ENCODE results near the gene ASPHD2. TPM values are rescaled to one million over a fixed set of nuclear protein-coding genes. Genes with fewer than 3 reads are reported as not detected.

ASPHD2 gene
- total and polyA plus RNA-seq, 10 of the 15 experiments (the other 5 are each of a cell fraction or from before 2014, with no cell fraction given): 1.6 to 10.6 (median 5.2) TPM

DNA sequence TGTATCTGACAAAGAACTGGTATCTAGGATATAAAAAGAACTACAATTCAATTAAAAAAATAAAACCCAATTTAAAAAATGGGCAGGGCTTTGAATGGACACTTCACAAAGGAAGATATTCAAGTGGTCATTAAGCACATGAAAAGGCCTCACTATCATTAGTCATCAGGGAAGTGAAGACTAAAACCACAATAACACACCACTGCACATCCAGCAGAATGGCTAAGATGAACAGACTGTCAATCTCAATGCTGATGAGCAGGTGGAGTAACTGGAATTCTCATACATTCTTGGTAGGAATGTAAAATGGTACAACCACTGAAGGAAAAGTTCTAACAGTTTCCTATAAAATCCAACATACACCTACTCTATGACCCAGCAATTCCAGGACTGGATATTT is 45.6 kb downstream of the ASPHD2 start:
- no peak overlapping the region for H3K4me3 ChIP-seq
- no peak overlapping the region for H2AFZ ChIP-seq (ENCODE audit: control insufficient read depth, low read depth, low read length)
- TF ChIP-seq, protein P1, sequence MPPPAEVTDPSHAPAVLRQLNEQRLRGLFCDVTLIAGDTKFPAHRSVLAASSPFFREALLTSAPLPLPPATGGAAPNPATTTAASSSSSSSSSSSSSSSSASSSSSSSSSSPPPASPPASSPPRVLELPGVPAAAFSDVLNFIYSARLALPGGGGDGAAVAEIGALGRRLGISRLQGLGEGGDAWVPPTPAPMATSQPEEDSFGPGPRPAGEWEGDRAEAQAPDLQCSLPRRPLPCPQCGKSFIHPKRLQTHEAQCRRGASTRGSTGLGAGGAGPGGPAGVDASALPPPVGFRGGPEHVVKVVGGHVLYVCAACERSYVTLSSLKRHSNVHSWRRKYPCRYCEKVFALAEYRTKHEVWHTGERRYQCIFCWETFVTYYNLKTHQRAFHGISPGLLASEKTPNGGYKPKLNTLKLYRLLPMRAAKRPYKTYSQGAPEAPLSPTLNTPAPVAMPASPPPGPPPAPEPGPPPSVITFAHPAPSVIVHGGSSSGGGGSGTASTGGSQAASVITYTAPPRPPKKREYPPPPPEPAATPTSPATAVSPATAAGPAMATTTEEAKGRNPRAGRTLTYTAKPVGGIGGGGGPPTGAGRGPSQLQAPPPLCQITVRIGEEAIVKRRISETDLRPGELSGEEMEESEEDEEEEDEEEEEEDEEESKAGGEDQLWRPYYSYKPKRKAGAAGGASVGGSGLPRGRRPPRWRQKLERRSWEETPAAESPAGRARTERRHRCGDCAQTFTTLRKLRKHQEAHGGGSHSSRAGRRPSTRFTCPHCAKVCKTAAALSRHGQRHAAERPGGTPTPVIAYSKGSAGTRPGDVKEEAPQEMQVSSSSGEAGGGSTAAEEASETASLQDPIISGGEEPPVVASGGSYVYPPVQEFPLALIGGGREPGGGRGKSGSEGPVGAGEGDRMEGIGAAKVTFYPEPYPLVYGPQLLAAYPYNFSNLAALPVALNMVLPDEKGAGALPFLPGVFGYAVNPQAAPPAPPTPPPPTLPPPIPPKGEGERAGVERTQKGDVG (CRISPR knock-in tag; IDR thresholded peaks at IDR 0.05): no peak
- TF ChIP-seq MTA2 (IDR thresholded peaks at IDR 0.05; ENCODE audit: low read depth) (peak; percentile 20; the same call in 1 of the 2 replicates), SPI1 (IDR thresholded peaks at IDR 0.05; ENCODE audit: borderline replicate concordance, insufficient read depth, low read depth, low read length) (peak; percentile 3; the same call in 1 of the 2 replicates), TCF12 (IDR thresholded peaks at IDR 0.05; ENCODE audit: low read depth, low read length) (no peak), PKNOX1 (IDR thresholded peaks at IDR 0.05) (peak; percentile 80), RUNX3 (IDR thresholded peaks at IDR 0.05; ENCODE audit: low read length) (peak; percentile 72)
- TF ChIP-seq, protein P2, sequence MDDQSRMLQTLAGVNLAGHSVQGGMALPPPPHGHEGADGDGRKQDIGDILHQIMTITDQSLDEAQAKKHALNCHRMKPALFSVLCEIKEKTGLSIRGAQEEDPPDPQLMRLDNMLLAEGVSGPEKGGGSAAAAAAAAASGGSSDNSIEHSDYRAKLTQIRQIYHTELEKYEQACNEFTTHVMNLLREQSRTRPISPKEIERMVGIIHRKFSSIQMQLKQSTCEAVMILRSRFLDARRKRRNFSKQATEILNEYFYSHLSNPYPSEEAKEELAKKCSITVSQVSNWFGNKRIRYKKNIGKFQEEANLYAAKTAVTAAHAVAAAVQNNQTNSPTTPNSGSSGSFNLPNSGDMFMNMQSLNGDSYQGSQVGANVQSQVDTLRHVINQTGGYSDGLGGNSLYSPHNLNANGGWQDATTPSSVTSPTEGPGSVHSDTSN (IDR thresholded peaks at IDR 0.05; ENCODE audit: insufficient replicate concordance, low read depth, low read length): peak; percentile 43
- peaks cover 14% of the 10 kb centered on the region for H3K4me1 ChIP-seq (ENCODE audit: control insufficient read depth, insufficient read depth, low read length)
- ChIA-PET RAD21 (ENCODE audit: unreplicated experiment) (no interaction called here), SMC1A (ENCODE audit: uncharacterized antibody, unreplicated experiment) (interaction anchor here (1.0 to 1.3 kb wide), 2 partner anchors 29 to 168 kb away, joined by 3 to 4 read pairs; no protein-coding TSS in a partner anchor), POLR2A (no interaction called here), CTCF (interaction anchor here (4.9 kb wide), 1 partner anchor 14 kb away, joined by 23 read pairs; no protein-coding TSS in a partner anchor)
- BruUV-seq (replicated peaks): no TSS peak
- H3K4me2 ChIP-seq (ENCODE audit: control insufficient read depth, insufficient read depth): no peak overlapping the region
- H3K9ac ChIP-seq (ENCODE audit: control insufficient read depth, insufficient read depth, low read length): no peak overlapping the region
- no peaks in the 10 kb centered on the region for H3K27me3 ChIP-seq (replicated peaks in 1 of 2; ENCODE audit: control insufficient read depth in 2 of 2, insufficient read depth in 2 of 2, low read length in 1 of 2)
- H3K36me3 ChIP-seq (ENCODE audit: control insufficient read depth in 2 of 2, insufficient read depth in 2 of 2, low read length in 1 of 2): peaks cover 16 to 20% of the 10 kb centered on the region in 2 experiments
- DNase-seq (ENCODE audit: low read depth, low spot score) (no peak), ATAC-seq (peak; percentile 78), FAIRE-seq (no peak)
- no peak overlapping the region for H3K27ac ChIP-seq (ENCODE audit: control insufficient read depth, insufficient read depth)
- in situ Hi-C loops (cut with MboI): no loop called here
- no peaks in the 10 kb centered on the region for H4K20me1 ChIP-seq (ENCODE audit: control insufficient read depth, insufficient read depth)
- intact Hi-C loops (cut with micrococcal nuclease; ENCODE audit: unreplicated experiment): no loop called here
- peaks cover 21% of the 10 kb centered on the region for H3K79me2 ChIP-seq (ENCODE audit: control insufficient read depth, insufficient read depth, low read length)
- H3K9me3 ChIP-seq (replicated peaks; ENCODE audit: control insufficient read depth, insufficient read depth, low read length): no peaks in the 10 kb centered on the region
